ENCODE measurements around the gene TSPAN14.

The TSPAN14 gene

DNA sequence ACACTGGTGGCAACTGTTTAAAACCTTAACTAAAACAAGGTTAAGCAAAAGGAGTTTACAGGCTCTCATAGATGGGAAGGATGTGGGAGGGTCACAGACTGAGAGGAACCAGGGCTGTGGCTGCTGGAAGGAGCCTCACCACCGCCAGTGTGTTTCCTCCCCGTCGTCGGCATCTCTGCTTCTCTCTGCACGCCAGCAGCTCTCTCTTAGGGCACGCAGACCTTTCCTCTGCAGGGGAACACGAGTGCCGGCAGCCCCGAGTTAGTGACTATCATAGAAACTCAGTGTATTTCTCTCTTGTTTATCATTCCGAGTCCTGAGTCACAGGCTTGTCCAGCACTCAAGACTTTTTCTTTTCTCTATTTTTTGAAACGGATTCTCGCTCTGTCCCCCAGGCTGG is 75.5 kb downstream of the TSPAN14 start:
- H3K27me3 ChIP-seq (ENCODE audit: insufficient read depth, low read length) = no peaks in the 10 kb centered on the region
- no peak overlapping the region for H3K27ac ChIP-seq (ENCODE audit: low read depth, low read length, poor library complexity, severe bottlenecking)
- TF ChIP-seq EZH2 (IDR thresholded peaks at IDR 0.05; ENCODE audit: borderline replicate concordance, low read length) = no peak
- TF ChIP-seq, protein P1, sequence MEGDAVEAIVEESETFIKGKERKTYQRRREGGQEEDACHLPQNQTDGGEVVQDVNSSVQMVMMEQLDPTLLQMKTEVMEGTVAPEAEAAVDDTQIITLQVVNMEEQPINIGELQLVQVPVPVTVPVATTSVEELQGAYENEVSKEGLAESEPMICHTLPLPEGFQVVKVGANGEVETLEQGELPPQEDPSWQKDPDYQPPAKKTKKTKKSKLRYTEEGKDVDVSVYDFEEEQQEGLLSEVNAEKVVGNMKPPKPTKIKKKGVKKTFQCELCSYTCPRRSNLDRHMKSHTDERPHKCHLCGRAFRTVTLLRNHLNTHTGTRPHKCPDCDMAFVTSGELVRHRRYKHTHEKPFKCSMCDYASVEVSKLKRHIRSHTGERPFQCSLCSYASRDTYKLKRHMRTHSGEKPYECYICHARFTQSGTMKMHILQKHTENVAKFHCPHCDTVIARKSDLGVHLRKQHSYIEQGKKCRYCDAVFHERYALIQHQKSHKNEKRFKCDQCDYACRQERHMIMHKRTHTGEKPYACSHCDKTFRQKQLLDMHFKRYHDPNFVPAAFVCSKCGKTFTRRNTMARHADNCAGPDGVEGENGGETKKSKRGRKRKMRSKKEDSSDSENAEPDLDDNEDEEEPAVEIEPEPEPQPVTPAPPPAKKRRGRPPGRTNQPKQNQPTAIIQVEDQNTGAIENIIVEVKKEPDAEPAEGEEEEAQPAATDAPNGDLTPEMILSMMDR (IDR thresholded peaks at IDR 0.05; ENCODE audit: low read length) = no peak
- H3K9me2 ChIP-seq (ENCODE audit: low read depth, low read length) = no peaks in the 10 kb centered on the region
- no peak overlapping the region for H3K4me2 ChIP-seq (ENCODE audit: low read length)
- no peaks in the 10 kb centered on the region for H3K36me3 ChIP-seq (ENCODE audit: insufficient read depth, low read length)
- no peaks in the 10 kb centered on the region for H3K9me3 ChIP-seq (ENCODE audit: low read length)
- H3F3A ChIP-seq (ENCODE audit: insufficient read depth, low read length) = no peaks in the 10 kb centered on the region
- no peaks in the 10 kb centered on the region for H4K20me1 ChIP-seq (ENCODE audit: insufficient read depth, low read length)
- no peak overlapping the region for H3K4me3 ChIP-seq (ENCODE audit: low read depth, low read length, poor library complexity, severe bottlenecking)
- H2AFZ ChIP-seq (ENCODE audit: low read length) = no peak overlapping the region
- H3K9ac ChIP-seq (ENCODE audit: low read length) = no peak overlapping the region
- H3K4me1 ChIP-seq (ENCODE audit: insufficient read depth, low read length, severe bottlenecking) = no peaks in the 10 kb centered on the region
- no peaks in the 10 kb centered on the region for H3K79me2 ChIP-seq (ENCODE audit: insufficient read depth, low read length)

DNA sequence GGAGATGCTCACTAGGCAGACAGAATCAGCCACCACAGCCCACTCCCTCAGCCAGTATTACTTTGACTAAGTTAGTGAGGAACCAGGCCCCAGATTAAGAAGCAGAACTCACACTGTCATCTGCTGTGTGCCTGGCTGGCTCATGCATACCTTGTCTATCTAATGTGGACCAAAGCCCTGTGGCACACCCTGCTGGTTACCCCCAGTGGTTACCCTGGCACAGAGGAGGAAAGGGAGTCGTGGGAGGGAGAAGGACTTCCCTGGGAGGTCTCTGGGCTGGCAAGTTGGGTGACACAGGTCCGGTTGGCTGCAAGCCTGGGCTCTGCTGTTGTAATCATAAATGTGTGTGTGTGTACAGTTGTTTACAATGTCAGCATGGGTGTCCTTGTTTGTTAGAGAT is 76.1 kb downstream of the TSPAN14 start:
- Histone ChIP-seq H3K4me2 (ENCODE audit: low read length) (no peak overlapping the region), H3K36me3 (ENCODE audit: insufficient read depth, low read length) (no peaks in the 10 kb centered on the region), H3K4me3 (ENCODE audit: low read depth, low read length, poor library complexity, severe bottlenecking) (no peak overlapping the region), H3K9me2 (ENCODE audit: low read depth, low read length) (no peaks in the 10 kb centered on the region), H4K20me1 (ENCODE audit: insufficient read depth, low read length) (no peaks in the 10 kb centered on the region), H3F3A (ENCODE audit: insufficient read depth, low read length) (no peaks in the 10 kb centered on the region), H3K27ac (ENCODE audit: low read depth, low read length, poor library complexity, severe bottlenecking) (no peak overlapping the region), H3K4me1 (ENCODE audit: insufficient read depth, low read length, severe bottlenecking) (peaks cover under 1% of the 10 kb centered on the region), H3K9me3 (ENCODE audit: low read length) (no peaks in the 10 kb centered on the region), H3K9ac (ENCODE audit: low read length) (no peak overlapping the region), H2AFZ (ENCODE audit: low read length) (no peak overlapping the region), H3K27me3 (ENCODE audit: insufficient read depth, low read length) (no peaks in the 10 kb centered on the region), H3K79me2 (ENCODE audit: insufficient read depth, low read length) (no peaks in the 10 kb centered on the region)
- TF ChIP-seq, protein P1 (IDR thresholded peaks at IDR 0.05; ENCODE audit: low read length) = peak; percentile 46
- TF ChIP-seq EZH2 (IDR thresholded peaks at IDR 0.05; ENCODE audit: borderline replicate concordance, low read length) = no peak

DNA sequence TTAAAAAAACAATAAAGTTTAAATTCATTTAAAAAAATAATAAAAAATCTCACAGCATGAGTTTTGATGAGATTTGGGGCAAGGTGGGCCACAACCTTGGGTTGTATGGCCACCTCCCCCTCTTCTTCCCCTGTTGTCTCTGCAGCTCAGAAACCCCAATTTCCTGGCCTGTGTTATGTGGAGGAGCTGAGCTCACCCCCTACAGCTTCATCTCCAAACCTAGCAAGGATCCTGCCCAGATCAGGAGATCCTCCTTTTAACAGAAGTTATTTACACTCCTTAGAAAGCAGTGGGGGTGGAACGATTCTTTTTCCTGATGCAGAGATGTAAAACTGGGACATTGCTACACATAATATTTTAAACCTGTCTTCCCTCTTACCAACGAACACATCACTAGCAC is 76.7 kb downstream of the TSPAN14 start:
- H3K9me2 ChIP-seq (ENCODE audit: low read depth, low read length) = no peaks in the 10 kb centered on the region
- peaks cover 6% of the 10 kb centered on the region for H3K4me1 ChIP-seq (ENCODE audit: insufficient read depth, low read length, severe bottlenecking)
- H3K27me3 ChIP-seq (ENCODE audit: insufficient read depth, low read length) = no peaks in the 10 kb centered on the region
- no peaks in the 10 kb centered on the region for H4K20me1 ChIP-seq (ENCODE audit: insufficient read depth, low read length)
- no peaks in the 10 kb centered on the region for H3K36me3 ChIP-seq (ENCODE audit: insufficient read depth, low read length)
- H3K79me2 ChIP-seq (ENCODE audit: insufficient read depth, low read length) = no peaks in the 10 kb centered on the region
- TF ChIP-seq EZH2 (IDR thresholded peaks at IDR 0.05; ENCODE audit: borderline replicate concordance, low read length) = no peak
- TF ChIP-seq, protein P1 (IDR thresholded peaks at IDR 0.05; ENCODE audit: low read length) = no peak
- no peaks in the 10 kb centered on the region for H3F3A ChIP-seq (ENCODE audit: insufficient read depth, low read length)
- no peak overlapping the region for H3K4me2 ChIP-seq (ENCODE audit: low read length)
- no peak overlapping the region for H3K27ac ChIP-seq (ENCODE audit: low read depth, low read length, poor library complexity, severe bottlenecking)
- H3K4me3 ChIP-seq (ENCODE audit: low read depth, low read length, poor library complexity, severe bottlenecking) = no peak overlapping the region
- no peak overlapping the region for H2AFZ ChIP-seq (ENCODE audit: low read length)
- no peak overlapping the region for H3K9ac ChIP-seq (ENCODE audit: low read length)
- H3K9me3 ChIP-seq (ENCODE audit: low read length) = no peaks in the 10 kb centered on the region

Data from OCI-LY1 (cell line).